Measurements from ENCODE around the gene ZFP91.

- no peak for TF ChIP-seq SUZ12 (IDR thresholded peaks at IDR 0.05)
- TF ChIP-seq SP1 (IDR thresholded peaks at IDR 0.05): no peak
- TF ChIP-seq ELF4 (IDR thresholded peaks at IDR 0.05): no peak
Observed at GRCh38 chr11:58564231-58564630, 14.6 kb upstream of the ZFP91 start.
